Measurements from ENCODE around the gene SF3A2.

DNA sequence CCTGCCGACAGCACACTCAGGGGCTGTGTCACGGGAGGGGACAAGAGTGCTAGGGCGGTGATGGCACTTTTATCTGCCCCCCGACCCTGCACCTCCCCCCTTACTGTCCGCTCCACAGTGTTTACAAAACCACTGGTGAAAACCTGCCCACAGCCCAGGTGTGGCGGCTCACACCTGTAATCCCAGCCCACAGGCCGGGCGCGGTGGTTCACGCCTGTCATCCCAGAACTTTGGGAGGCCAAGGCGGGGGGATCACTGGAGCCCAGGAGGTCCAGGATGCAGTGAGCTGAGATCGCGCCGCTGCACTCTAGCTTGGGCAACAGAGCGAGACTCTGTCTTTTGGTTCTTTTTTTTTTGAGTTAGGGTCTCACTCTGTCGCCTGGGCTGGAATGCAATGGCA, 59.5 kb downstream of the SF3A2 start:
- TF ChIP-seq CTCF (IDR thresholded peaks at IDR 0.05 in 8 of 11, conservative IDR thresholded peaks at IDR 0.05 in 3 of 11) (no peak), POLR2A (IDR thresholded peaks at IDR 0.05) (no peak), POLR2AphosphoS5 (IDR thresholded peaks at IDR 0.05) (peak in 2 of 3 donors; percentile 19 to 65)
